NCI-H128 (cell line): Measurements from ENCODE around the gene SNORC.

Experiments
- DNase-seq: peaks from one replicate; lab custom pipeline; 2025; ENCODE audit not compliant: unreplicated experiment; lab: John Stamatoyannopoulos, UW

SNORC gene

GRCh38 chr2:232882505-232883115 is 12.5 kb downstream of the SNORC start:
- DNase-seq: no peak

- no peak for DNase-seq
Measured at GRCh38 chr2:232883116-232883721, 13.2 kb downstream of the SNORC start.

DNA sequence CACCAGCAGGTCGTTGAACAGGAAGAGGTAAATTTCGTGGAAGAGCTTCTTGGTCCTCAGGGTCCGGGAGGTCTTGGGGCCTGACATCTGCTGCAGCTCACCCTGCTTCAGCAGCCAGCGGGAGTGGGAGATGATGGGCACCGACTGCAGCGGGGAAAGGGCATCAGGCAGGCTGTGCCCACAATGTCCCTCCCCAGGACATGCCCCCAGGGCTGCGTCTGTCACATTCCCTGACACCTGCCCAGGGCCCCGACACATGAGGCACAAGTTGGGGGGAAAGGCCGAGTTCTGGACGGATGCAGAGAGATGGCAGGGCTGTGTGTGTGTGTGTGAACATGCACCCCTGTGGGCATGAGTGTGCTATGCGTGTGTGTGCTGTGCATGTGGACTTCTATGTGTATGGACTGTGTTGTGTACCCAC is 13.9 kb downstream of the SNORC start:
- no peak for DNase-seq

- no peak for DNase-seq
Measured at GRCh38 chr2:232884549-232885263, 14.6 kb downstream of the SNORC start.

DNA sequence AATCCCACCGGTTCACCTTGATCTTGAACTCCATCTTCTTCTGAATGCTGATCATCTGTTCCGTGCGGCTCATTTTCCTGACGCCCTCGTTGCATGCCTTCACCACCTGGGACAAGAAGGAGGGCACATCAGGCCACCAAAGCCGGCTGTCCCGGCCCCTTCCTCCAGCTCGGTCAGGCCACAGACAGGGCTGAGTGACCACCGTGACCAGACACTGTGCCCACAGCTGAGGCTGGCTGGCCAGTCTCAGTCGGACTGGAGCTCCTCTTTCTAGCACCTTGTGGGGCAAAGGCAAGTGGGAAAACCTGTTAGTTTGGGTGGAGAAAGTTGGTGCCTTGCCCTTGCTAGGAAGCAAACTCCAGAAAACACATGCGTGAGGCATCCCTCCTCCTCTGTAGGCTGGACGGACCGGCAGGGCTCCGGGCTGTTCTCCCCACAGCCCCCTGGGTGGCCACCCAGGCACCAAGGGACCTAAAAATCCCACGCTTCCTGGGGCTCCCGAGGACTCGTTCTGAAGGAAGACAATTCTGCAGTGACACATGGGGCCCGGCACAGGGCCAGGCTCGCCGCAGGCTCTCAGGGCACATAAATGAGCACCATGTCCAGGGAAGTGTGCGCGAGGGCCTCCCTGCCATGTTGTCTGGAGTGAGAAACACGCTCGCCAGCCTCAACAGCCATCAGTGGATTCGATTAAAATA is 15.3 kb downstream of the SNORC start:
- DNase-seq: no peak

DNA sequence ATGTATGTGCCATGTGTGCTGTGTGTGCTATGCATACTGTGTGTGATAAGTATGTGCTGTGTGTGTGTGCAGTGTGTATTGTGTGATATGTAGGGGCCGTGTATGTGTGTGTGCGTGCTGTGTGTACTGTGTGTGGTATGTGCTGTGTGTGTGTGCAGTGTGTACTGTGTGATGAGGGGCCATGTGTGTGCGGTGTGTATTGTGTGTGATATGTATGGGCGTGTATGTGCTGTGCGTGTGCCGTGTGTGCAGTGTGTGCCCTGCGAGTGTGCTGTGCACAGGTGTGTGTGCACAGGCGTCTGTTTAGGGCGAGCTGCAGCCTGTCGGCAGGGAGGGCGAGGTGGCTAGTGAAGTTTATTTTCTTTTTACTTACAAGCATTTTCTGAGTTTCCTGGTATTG is 16.1 kb downstream of the SNORC start:
- DNase-seq: no peak

DNA sequence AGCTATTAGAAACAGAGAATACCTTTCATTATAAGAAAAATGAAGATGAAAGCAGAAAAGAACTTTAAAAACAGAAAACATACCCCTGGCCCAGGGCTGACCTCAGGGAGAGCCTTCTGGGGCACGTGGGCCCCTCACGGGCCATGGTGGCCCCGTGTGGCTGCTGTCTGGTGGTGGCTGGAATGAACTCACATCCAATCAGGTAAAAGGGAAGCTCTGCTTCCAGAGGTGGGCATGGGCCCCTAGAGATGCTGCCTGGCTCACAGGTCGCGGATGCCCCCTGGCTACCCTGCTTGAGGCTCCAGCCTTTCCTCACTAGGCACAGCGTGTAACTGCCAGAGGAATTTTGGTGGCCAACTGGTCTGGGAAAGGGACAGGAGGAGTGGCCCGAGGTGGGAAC is 16.6 kb downstream of the SNORC start:
- DNase-seq: no peak

GRCh38 chr2:232887171-232887850 is 17.2 kb downstream of the SNORC start:
- no peak for DNase-seq

GRCh38 chr2:232888099-232888836 is 18.2 kb downstream of the SNORC start:
- no peak for DNase-seq

GRCh38 chr2:232888839-232889529 is 18.9 kb downstream of the SNORC start:
- no peak for DNase-seq

DNA sequence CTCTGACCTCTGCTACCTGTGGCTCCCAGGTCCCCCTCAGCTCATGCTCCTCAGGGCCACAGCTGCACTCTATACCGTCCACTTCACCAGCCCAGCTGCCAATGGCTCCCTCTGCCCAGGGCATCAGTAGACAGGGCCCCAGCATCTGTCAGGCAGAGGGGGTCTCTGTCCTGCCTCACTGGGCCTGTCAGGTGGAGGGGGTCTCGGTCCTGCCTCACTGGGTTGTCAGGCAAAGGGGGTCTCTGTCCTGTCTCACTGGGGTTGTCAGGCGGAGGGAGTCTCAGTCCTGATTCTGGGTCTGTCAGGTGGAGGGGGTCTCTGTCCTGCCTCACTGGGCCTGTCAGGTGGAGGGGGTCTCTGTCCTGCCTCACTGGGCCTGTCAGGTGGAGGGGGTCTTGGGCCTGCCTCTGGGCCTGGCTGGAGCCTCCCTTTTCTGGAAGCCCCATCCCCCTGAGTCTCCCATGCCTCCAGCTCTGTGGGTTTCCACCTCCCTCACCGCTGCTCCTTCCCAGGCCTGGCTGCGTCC is 19.9 kb downstream of the SNORC start:
- DNase-seq: no peak

GRCh38 chr2:232890536-232890895 is 20.5 kb downstream of the SNORC start:
- DNase-seq: no peak

DNA sequence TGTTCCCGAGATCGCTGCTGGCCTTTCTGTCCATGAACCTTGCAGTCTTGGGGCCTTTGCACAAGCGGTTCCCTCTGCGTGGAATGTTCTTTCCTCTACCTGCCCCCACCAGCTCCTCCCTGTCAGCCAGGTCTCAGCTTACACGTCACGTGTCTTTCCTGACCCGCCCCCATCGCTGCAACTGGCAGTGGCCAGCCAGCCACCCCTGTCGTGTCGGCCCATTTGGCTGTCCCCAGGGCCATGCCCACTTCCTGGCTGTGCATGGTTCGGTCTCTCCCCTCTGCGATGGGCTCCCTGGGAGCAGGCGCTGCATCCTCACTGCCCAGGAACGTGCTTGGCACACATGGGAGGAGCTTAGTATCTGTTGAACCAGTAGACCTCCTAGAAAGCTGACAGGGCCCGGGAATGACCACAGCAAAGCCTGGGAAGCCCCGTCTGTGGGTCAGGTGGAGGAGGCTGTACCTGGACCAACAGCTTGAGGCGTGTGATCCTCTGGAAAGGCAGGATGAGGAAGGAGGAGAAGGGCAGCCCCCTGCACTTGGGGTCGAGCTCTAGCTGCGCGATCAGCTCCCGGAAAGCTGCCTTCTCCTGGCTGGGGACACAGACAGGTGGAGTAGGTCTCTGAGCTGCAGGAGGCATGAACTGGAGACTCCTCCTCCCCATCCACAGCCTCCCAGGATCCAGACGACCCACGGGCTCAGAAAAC is 21.0 kb downstream of the SNORC start:
- no peak for DNase-seq

DNA sequence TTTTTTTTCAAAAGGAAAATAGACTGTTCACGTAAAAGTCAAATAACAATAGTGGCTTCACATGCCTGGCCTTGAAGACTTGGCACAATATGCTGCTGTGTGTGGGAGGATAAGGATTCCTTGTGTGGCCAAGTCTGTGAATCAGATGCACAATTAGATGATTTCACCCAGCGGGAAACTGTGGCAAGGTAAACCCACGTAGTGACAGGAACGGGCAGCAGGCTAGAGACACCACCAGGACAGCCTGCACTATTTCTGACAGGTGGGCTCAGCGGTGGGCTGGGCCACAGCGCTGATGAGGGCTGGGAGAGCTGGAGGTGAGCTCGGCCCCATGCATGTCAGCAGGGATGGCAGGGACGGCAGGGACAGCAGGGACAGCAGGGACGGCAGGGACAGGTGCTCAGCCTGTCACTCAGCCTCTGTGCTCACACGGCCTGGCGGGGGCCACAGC is 21.6 kb downstream of the SNORC start:
- no peak for DNase-seq

DNA sequence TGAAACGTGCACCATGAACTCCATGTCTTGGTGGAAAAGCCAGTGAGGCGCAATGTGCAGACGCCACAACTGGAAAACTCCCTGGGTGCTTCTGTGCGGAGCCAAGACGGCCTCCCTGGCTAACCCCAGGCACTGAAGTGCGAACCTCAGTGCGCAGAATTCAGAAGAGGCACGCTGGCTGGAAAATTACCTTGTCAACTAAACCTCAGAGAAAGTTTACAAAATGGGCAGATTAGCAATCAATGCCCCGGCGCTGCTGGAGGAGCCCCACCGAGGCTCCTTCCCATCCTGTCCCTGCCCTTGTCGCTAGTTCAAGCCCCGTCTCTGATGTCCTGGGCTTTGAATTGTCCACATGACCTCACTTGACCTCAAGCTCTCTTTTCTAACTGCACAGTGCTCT is 22.2 kb downstream of the SNORC start:
- DNase-seq: no peak

GRCh38 chr2:232892843-232893242 is 22.8 kb downstream of the SNORC start:
- DNase-seq: no peak

DNA sequence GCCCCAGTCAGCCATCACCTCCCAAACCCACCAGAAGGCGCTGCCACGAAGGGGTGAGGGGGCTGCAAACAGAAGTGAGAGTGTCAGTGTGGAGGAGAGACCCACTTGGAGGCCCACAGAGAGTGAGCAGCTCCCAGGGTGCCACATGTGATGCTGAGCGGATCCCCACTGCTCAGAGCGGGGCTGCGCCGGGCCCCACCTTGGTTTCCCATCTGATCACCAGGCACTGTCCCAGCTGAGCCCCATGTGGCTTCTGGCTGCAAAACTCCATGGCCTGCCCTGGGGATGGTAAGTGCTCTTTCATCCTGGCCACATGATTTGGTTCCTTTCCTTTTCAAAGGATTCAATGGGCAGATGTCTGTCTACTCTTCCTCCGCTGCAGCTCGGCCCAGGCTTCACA is 23.8 kb downstream of the SNORC start:
- no peak for DNase-seq

GRCh38 chr2:232894251-232894650 is 24.2 kb downstream of the SNORC start:
- no peak for DNase-seq

DNA sequence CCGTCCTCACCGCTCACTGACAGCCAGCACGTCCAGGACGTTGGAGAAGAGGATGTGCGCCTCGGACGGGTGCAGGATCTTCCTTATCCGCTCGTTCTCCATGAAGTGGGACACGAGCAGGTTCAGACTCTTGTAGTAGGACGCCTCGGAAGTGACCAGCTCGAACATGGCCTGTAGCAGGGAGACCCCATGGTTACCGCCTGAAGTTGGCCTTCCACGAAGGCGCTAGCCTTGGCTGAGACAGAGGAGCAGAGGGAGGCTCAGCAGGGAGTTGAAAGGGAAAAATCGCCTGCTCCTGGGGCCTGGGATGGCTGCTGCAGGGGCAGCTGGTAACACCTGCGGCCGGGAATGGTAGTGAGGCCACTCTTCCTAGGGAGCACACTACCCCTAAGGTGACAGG is 24.7 kb downstream of the SNORC start:
- no peak for DNase-seq
